ENCODE data around the gene SND1.

The SND1 gene

GRCh38 chr7:127651556-127652332, at the start of gene SND1:
Gene SND1, plus strand, starts transcription at chr7:127652194. Its CDS starts 180 bp downstream, at chr7:127652374.
- peak; percentile 93 for DNase-seq

GRCh38 chr7:127608446-127608845, 43.5 kb upstream of the SND1 start:
- no peak for DNase-seq

- no peak for DNase-seq
Observed at GRCh38 chr7:127609297-127609696, 42.7 kb upstream of the SND1 start.

- DNase-seq, result no peak
Observed at GRCh38 chr7:127612263-127612662, 39.7 kb upstream of the SND1 start.

- DNase-seq, result no peak
Observed at GRCh38 chr7:127616724-127617123, 35.3 kb upstream of the SND1 start.

- no peak for DNase-seq
Observed at GRCh38 chr7:127618042-127618441, 34.0 kb upstream of the SND1 start, which contains the start of gene PAX4. Gene PAX4, minus strand, starts transcription at chr7:127618142. Its CDS starts 2,214 bp downstream, at chr7:127615928.

GRCh38 chr7:127618775-127619174, 33.2 kb upstream of the SND1 start:
- DNase-seq, result no peak

- DNase-seq, result no peak
Observed at GRCh38 chr7:127619681-127620405, 32.2 kb upstream of the SND1 start.

GRCh38 chr7:127620406-127621233, 31.4 kb upstream of the SND1 start:
- DNase-seq, result no peak

- DNase-seq, result no peak
Observed at GRCh38 chr7:127625331-127625730, 26.7 kb upstream of the SND1 start.

GRCh38 chr7:127628445-127628844, 23.5 kb upstream of the SND1 start:
- DNase-seq, result no peak

GRCh38 chr7:127629268-127629854, 22.6 kb upstream of the SND1 start:
- no peak for DNase-seq

GRCh38 chr7:127632276-127632910, 19.6 kb upstream of the SND1 start:
- no peak for DNase-seq

GRCh38 chr7:127635659-127636285, 16.2 kb upstream of the SND1 start:
- no peak for DNase-seq

GRCh38 chr7:127638197-127638596, 13.8 kb upstream of the SND1 start:
- DNase-seq, result no peak

GRCh38 chr7:127644484-127644883, 7.5 kb upstream of the SND1 start:
- no peak for DNase-seq

GRCh38 chr7:127647636-127648035, 4.4 kb upstream of the SND1 start:
- no peak for DNase-seq

- no peak for DNase-seq
Observed at GRCh38 chr7:127648986-127649385, 3.0 kb upstream of the SND1 start.

GRCh38 chr7:127650847-127651555, 993 bp upstream of the SND1 start:
- DNase-seq, result no peak

- DNase-seq, result no peak
Observed at GRCh38 chr7:127652333-127653248, 597 bp downstream of the SND1 start.

All from GOT3 (cell line).